ENCODE results near the gene SPSB2.

DNA sequence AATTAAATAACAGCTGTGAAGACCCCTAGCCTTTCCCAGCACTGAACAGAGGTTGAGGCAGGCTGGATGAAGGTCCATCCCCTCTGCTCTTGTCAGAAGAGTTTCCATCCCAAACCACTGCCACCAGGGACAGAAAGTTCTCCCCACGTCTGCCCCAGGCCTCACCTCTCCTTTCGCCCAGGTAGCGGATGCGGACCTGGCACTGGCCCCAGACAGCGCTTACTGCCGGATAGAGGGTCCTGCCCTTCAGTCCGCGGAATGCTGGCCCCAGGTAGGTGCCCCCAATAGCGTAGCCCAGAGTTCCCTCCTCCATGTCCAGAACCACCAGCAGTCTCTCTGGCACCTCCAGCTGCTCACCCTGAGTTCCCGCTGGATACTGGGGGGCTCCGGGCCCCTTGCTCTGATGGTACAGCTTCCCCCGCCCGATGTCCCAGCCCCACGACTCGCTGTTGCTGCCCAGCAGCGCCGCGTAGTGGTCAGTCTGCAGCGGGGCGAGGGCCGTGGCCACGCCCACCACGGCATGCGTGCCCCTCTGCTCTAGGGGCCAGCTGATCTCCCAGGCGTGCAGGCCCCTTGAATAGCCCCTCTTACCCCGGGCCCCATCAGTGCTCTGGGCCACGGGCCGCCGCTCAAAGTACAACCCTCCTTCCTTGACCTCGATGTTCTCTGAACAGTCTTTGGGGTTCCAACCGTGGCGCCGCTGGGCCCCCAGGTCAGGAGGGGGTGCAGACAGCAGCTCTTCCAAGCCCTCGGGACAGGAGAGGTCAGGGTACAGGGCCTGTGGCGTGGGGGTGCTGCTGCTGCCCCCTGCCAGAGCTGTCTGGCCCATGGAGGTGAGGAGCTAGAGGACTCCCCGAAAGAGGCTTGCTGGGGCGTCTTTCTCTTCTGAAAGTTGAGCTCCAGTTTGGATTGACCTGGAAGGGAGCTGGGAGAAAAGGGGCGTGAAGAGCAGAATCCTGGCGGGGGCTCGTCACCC, 742 bp downstream of the SPSB2 start:
- TF ChIP-seq, protein P1, sequence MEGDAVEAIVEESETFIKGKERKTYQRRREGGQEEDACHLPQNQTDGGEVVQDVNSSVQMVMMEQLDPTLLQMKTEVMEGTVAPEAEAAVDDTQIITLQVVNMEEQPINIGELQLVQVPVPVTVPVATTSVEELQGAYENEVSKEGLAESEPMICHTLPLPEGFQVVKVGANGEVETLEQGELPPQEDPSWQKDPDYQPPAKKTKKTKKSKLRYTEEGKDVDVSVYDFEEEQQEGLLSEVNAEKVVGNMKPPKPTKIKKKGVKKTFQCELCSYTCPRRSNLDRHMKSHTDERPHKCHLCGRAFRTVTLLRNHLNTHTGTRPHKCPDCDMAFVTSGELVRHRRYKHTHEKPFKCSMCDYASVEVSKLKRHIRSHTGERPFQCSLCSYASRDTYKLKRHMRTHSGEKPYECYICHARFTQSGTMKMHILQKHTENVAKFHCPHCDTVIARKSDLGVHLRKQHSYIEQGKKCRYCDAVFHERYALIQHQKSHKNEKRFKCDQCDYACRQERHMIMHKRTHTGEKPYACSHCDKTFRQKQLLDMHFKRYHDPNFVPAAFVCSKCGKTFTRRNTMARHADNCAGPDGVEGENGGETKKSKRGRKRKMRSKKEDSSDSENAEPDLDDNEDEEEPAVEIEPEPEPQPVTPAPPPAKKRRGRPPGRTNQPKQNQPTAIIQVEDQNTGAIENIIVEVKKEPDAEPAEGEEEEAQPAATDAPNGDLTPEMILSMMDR (conservative IDR thresholded peaks at IDR 0.05; ENCODE audit: low read length) = peak; percentile 81
- no peak for TF ChIP-seq EZH2phosphoT487 (IDR thresholded peaks at IDR 0.05; ENCODE audit: borderline replicate concordance)
